ENCODE data around the gene CAPN8.

DNA sequence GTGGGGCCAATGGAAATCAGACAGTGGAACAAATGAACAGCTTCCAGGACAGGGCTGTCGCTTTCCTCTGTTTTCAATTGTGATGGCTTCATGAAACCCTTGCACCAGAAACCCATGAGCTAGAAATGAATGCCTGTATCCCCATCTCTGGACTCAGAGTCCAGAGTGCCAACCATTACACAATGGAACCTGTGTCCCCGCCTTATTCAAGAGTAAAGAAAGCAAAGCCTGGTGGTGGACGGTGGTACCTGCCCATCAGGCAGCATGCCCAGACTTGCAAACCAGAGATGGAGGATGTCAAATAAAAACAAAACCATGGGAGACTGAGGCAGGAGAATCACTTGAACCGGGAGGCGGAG is 42.5 kb upstream of the CAPN8 start:
- TF ChIP-seq GATA3 (IDR thresholded peaks at IDR 0.05; ENCODE audit: low read depth, low read length) (no peak), GATA2 (IDR thresholded peaks at IDR 0.05; ENCODE audit: low read depth, low read length) (no peak)
